ENCODE results near the gene RPH3AL.

- TF ChIP-seq POLR2A (IDR thresholded peaks at IDR 0.05) (no peak), CTCF (IDR thresholded peaks at IDR 0.05) (no peak), EP300 (IDR thresholded peaks at IDR 0.05) (no peak)
These were observed 56.2 kb downstream of the RPH3AL start for GRCh38 chr17:296379-296778.

Data from ovary (tissue), 3 donors.